RWPE2 (cell line): ENCODE measurements around the gene RPTOR.
"Not testable (repeated sequence)": the region's sequence is repeated elsewhere in the genome, so short reads cannot be mapped to it uniquely, and the experiment has no call there.

Source experiments
- ATAC-seq: fragments of 200-7000 bp; cut with Tn5 transposase; 3 replicates; pipeline ENCODE4 v1.9.1; 2021; ENCODE audit warnings: low read depth
- DNase-seq: peaks from one replicate; pipeline ENCODE4 v3.0.0-alpha.2; 2020; ENCODE audit warnings: low spot score
- H3K27ac ChIP-seq: fragments of 450-650 bp; 2 replicates; pipeline ENCODE4 v1.5.1; 2017; ENCODE audit warnings: mild to moderate bottlenecking; ENCODE audit not compliant: poor library complexity, severe bottlenecking
- H3K27me3 ChIP-seq: fragments of 250-450 bp; sonication (Bioruptor Pico); 2 replicates; pipeline ENCODE4 v1.5.1; 2021; ENCODE audit warnings: mild to moderate bottlenecking, moderate library complexity; ENCODE audit not compliant: insufficient read depth, poor library complexity, severe bottlenecking
- H3K36me3 ChIP-seq: fragments of 250-450 bp; sonication (Bioruptor Pico); 2 replicates; pipeline ENCODE4 v1.5.1; 2020; ENCODE audit warnings: low read depth, mild to moderate bottlenecking, moderate library complexity
- H3K4me1 ChIP-seq: fragments of 250-450 bp; sonication (Bioruptor Pico); 2 replicates; pipeline ENCODE4 v1.5.1; 2021; ENCODE audit warnings: mild to moderate bottlenecking, moderate library complexity; ENCODE audit not compliant: insufficient read depth, poor library complexity, severe bottlenecking
- H3K4me3 ChIP-seq: fragments of 250-450 bp; sonication (Bioruptor Pico); 2 replicates; pipeline ENCODE4 v1.5.1; 2021; ENCODE audit warnings: mild to moderate bottlenecking, moderate library complexity; ENCODE audit not compliant: severe bottlenecking
- H3K9me3 ChIP-seq: fragments of 250-450 bp; sonication (Bioruptor Pico); 2 replicates; pipeline ENCODE4 v1.5.1; 2021; ENCODE audit warnings: mild to moderate bottlenecking, moderate library complexity; ENCODE audit not compliant: severe bottlenecking
- CTCF ChIP-seq: fragments of 450-650 bp; IDR thresholded peaks from one replicate; pipeline ENCODE4 v1.5.1; 2017; ENCODE audit warnings: mild to moderate bottlenecking, moderate library complexity; ENCODE audit not compliant: poor library complexity, severe bottlenecking

The RPTOR gene

GRCh38 chr17:80761110-80761871 lies 216.7 kb downstream of the RPTOR start:
- H3K4me3 ChIP-seq: no peak overlapping the region
- H3K27ac ChIP-seq: peak overlapping the region; percentile 94
- peaks cover 31% of the 10 kb centered on the region for H3K4me1 ChIP-seq
- DNase-seq (no peak), ATAC-seq (peak; percentile 83)
- H3K27me3 ChIP-seq: no peaks in the 10 kb centered on the region
- peaks cover 8% of the 10 kb centered on the region; the same call in 1 of the 2 replicates for H3K36me3 ChIP-seq
- no peaks in the 10 kb centered on the region for H3K9me3 ChIP-seq
- TF ChIP-seq CTCF: no peak

DNA sequence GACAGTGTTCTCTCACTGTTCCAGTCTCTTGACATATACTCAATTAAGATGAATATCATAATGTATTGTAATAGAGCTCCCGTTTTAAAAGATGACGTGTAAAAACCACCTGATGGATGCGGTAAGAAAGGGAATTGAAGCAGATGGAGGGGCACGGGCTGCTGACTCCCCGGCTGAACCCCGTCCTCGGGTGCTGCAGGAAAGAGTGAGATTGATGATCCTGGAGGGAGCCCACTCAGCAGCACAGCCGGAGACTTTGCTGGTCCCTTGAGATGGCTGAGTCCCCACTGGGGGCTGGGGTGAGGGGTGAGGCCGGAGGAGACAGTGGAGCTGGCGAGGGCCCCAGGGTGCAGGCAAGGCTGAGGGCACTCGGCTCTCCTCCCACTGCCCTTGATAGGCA lies 217.4 kb downstream of the RPTOR start:
- ATAC-seq (no peak), DNase-seq (no peak)
- H3K4me3 ChIP-seq: no peak overlapping the region
- H3K36me3 ChIP-seq: peaks cover 3% of the 10 kb centered on the region; the same call in 1 of the 2 replicates
- H3K27me3 ChIP-seq: no peaks in the 10 kb centered on the region
- no peak for TF ChIP-seq CTCF
- H3K9me3 ChIP-seq: no peaks in the 10 kb centered on the region
- H3K27ac ChIP-seq: peak overlapping the region; percentile 94
- H3K4me1 ChIP-seq: peaks cover 31% of the 10 kb centered on the region

DNA sequence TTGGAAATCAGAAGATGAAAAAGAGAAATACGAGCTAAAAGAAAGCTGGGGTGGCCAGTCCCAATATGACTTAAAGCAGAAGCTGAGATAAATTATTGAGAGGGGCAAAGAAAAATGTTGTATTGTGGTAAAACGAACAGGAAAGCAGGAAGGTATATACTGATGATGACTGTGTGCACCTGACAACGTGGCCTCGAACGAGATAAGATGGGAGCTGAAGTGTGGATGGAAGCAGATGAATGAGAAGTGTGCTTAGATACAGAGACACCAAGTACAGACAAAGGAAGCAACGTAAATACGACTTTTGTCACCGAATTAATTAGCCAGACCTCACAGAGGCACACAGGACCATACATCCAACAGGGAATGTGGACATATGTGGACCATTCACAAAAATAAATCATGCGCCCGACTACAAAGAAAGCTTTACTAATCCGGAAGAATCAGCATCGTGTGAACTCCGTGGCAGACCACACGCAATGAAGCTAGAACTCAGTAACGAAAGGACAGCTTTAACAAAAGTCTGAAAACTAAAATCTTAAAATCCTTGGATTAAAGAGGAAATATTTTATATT lies 218.7 kb downstream of the RPTOR start:
- Histone ChIP-seq H3K4me3 (no peak overlapping the region), H3K27ac (peak overlapping the region; percentile 94), H3K4me1 (peaks cover 31% of the 10 kb centered on the region), H3K36me3 (no peaks in the 10 kb centered on the region), H3K9me3 (no peaks in the 10 kb centered on the region), H3K27me3 (no peaks in the 10 kb centered on the region)
- no peak for DNase-seq
- ATAC-seq: no peak
- TF ChIP-seq CTCF: no peak

GRCh38 chr17:80764627-80765145 lies 220.0 kb downstream of the RPTOR start:
- peaks cover 28% of the 10 kb centered on the region for H3K4me1 ChIP-seq
- H3K4me3 ChIP-seq, H3K27me3 ChIP-seq, H3K27ac ChIP-seq, H3K36me3 ChIP-seq, ATAC-seq, DNase-seq, H3K9me3 ChIP-seq: not testable (repeated sequence)

GRCh38 chr17:80765241-80765961 lies 220.8 kb downstream of the RPTOR start:
- Histone ChIP-seq H3K9me3 (no peaks in the 10 kb centered on the region), H3K4me1 (peaks cover 20% of the 10 kb centered on the region), H3K4me3 (no peak overlapping the region), H3K36me3 (no peaks in the 10 kb centered on the region), H3K27me3 (no peaks in the 10 kb centered on the region), H3K27ac (no peak overlapping the region)
- no peak for TF ChIP-seq CTCF
- DNase-seq (no peak), ATAC-seq (no peak)
